Common myeloid progenitor, CD34-positive (primary cell): ENCODE data around the gene RERE.

Experiments used
- CTCF ChIA-PET: fragments of 350-600 bp; sonication (Branson Sonifier 250); formaldehyde crosslinking; loops from one replicate; lab custom pipeline; 2021; ENCODE audit warnings: antibody characterized with exemption; lab: Charles Lee
- POLR2A ChIA-PET: fragments of 350-600 bp; sonication (Branson Sonifier 250); formaldehyde crosslinking; loops from one replicate; lab custom pipeline; 2021; ENCODE audit warnings: antibody characterized with exemption; lab: Charles Lee
- DNase-seq, 3 donors: peaks; one replicate each; pipeline versions ENCODE4 v3.0.0 to v3.0.0-alpha.2; 2013
- H3K27ac ChIP-seq, 2 experiments: 1 replicate in 1 of 2; 2 replicates in 1 of 2; pipeline ENCODE4 v1.7.0; 2013; ENCODE audit warnings: inconsistent platforms in 2 of 2, low read length in 2 of 2, mild to moderate bottlenecking in 2 of 2, low read depth in 1 of 2, moderate library complexity in 1 of 2; ENCODE audit not compliant: severe bottlenecking in 2 of 2, insufficient read depth in 1 of 2, poor library complexity in 1 of 2
- H3K27me3 ChIP-seq, 5 experiments: replicated peaks in 2 of 5; 1 replicate in 3 of 5; 2 replicates in 2 of 5; pipeline versions ENCODE4 v1.6.1 to v1.7.0; 2013; ENCODE audit warnings: low read length in 4 of 5, mild to moderate bottlenecking in 2 of 5, moderate library complexity in 2 of 5, inconsistent platforms in 1 of 5; ENCODE audit not compliant: insufficient read depth in 5 of 5, control insufficient read depth in 4 of 5
- H3K36me3 ChIP-seq, 4 experiments: 1 replicate in 2 of 4; 2 replicates in 2 of 4; pipeline versions ENCODE4 v1.6.1 to v1.7.0; 2013; ENCODE audit warnings: low read length in 3 of 4, control low read depth in 1 of 4, mild to moderate bottlenecking in 1 of 4; ENCODE audit not compliant: control insufficient read depth in 4 of 4, insufficient read depth in 4 of 4
- H3K4me1 ChIP-seq, 4 experiments: 1 replicate in 3 of 4; 2 replicates in 1 of 4; pipeline versions ENCODE4 v1.6.1 to v1.7.1; 2013; ENCODE audit warnings: low read length in 3 of 4, mild to moderate bottlenecking in 3 of 4, control low read depth in 1 of 4, inconsistent platforms in 1 of 4, moderate library complexity in 1 of 4; ENCODE audit not compliant: control insufficient read depth in 4 of 4, insufficient read depth in 4 of 4; ENCODE audit errors: control extremely low read depth in 1 of 4
- H3K4me3 ChIP-seq, 7 experiments: 1 replicate in 4 of 7; 2 replicates in 3 of 7; pipeline versions ENCODE4 v1.5.1 to v1.7.0; 2013; ENCODE audit warnings: mild to moderate bottlenecking in 7 of 7, low read length in 6 of 7, moderate library complexity in 6 of 7, inconsistent platforms in 2 of 7, low read depth in 2 of 7, control low read depth in 1 of 7; ENCODE audit not compliant: insufficient read depth in 4 of 7, control insufficient read depth in 1 of 7; ENCODE audit errors: extremely low read depth in 1 of 7
- H3K9me3 ChIP-seq, 5 experiments: 1 replicate in 4 of 5; 2 replicates in 1 of 5; pipeline versions ENCODE4 v1.6.1 to v1.7.1; 2013; ENCODE audit warnings: low read length in 4 of 5, mild to moderate bottlenecking in 2 of 5, inconsistent platforms in 1 of 5, low read depth in 1 of 5, moderate library complexity in 1 of 5; ENCODE audit not compliant: control insufficient read depth in 4 of 5, insufficient read depth in 2 of 5; ENCODE audit errors: control extremely low read depth in 1 of 5
- WGBS: methylation state at CpG from one replicate; pipeline ENCODE4 v1.1.5; 2013; ENCODE audit not compliant: insufficient coverage; 5-methylcytosine and 5-hydroxymethylcytosine counted together

Gene RERE

DNA sequence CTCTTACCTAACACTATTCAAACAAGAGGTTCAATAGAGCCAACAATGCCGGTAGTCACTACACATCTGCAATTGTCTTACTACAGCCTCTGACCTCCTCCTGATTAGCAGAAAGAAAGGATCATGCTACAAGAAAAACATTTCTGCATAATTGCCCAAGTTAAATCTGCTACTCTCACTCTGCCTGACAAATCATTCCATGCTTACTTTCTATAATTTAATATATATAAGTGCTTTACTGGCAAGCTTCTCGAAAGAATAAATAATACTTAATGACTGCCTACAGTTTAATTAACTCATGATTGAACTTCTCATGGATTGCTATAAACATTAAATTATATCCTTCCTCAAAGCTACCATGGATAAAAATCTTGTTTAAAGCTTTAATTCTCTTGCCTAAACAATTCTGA is 343.5 kb downstream of the RERE start:
- no peak overlapping the region for H3K4me3 ChIP-seq
- H3K4me1 ChIP-seq = peaks cover 10 to 16% (median 10%) of the 10 kb centered on the region in 4 experiments
- H3K27ac ChIP-seq = no peak overlapping the region
- no peaks in the 10 kb centered on the region for H3K9me3 ChIP-seq
- CTCF ChIA-PET = interaction anchor here (0.9 to 1.2 kb wide), 3 partner anchors 9 to 253 kb away, joined by 3 to 4 read pairs (median 3); no protein-coding TSS in a partner anchor
- no peaks in the 10 kb centered on the region for H3K36me3 ChIP-seq
- POLR2A ChIA-PET = no interaction called here
- WGBS = 100% methylated on average over 1 of the region's 2 CpGs
- no peaks in the 10 kb centered on the region for H3K27me3 ChIP-seq
- no peak for DNase-seq

DNA sequence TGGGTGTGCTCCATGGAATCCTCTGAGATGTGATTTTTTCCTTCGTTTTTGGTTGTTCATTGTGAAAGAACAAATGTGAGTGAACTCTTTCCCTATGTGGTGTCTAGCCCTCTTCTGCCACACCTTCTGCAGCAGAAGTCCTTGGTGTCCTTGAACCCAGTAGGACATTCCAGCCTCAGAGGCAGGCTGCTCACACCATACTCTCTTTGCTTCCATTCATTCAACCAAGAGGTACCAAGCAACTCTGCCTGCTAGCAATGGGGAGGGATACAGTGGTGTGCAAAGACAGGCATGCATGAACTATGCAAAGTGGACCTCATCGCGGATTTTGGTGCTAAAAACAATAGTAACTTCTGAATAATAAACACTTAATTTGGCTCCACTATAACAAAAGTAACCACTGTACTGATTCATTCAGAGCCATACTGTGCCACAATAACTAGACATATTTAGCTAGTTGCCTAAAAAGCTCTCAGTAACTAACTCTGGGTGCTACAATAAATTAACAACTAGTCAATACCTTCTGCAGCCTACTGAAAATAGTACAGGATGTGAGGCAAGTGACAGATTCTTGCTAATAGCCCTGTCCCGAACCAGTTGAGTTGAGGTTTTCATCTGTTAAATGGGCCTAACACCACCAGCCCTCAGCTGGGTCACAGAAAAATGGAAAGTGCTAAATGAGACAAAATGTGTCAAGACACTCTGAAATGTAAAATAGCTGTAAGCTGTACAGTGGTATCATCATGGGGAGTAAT is 344.1 kb downstream of the RERE start:
- POLR2A ChIA-PET = no interaction called here
- CTCF ChIA-PET = interaction anchor here (0.9 to 1.2 kb wide), 3 partner anchors 8 to 253 kb away, joined by 3 to 4 read pairs (median 3); no protein-coding TSS in a partner anchor
- Histone ChIP-seq H3K9me3 (no peaks in the 10 kb centered on the region), H3K27me3 (no peaks in the 10 kb centered on the region), H3K4me3 (no peak overlapping the region), H3K36me3 (no peaks in the 10 kb centered on the region), H3K4me1 (peaks cover 10 to 16% (median 10%) of the 10 kb centered on the region in 4 experiments), H3K27ac (no peak overlapping the region)
- no peak for DNase-seq
- 95% methylated on average over 2 of the region's 4 CpGs for WGBS

DNA sequence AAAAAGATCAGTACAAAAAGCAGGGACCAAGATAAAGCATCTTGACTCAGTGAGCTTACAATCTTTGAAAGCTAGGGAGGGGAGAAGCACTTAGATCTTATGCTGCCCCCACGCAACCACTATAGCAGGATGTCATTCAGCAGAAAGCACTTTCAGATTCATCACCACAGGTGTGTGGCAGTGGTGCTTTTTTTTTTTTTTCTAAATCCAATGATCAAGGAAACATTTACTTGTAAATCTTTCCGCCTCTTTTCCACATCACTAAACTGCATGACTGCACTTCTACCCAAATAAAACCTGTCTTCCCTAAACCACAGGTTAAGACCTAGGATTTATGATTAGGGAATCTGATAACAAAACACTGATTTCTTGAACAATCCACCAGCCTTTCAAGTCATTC is 344.8 kb downstream of the RERE start:
- Histone ChIP-seq H3K4me3 (no peak overlapping the region), H3K36me3 (no peaks in the 10 kb centered on the region), H3K27ac (no peak overlapping the region), H3K27me3 (no peaks in the 10 kb centered on the region), H3K9me3 (no peaks in the 10 kb centered on the region), H3K4me1 (peaks cover 9 to 13% (median 10%) of the 10 kb centered on the region in 4 experiments)
- 100% methylated on average over 1 of the region's 2 CpGs for WGBS
- DNase-seq = no peak
- ChIA-PET POLR2A (no interaction called here), CTCF (interaction anchor here (1.4 kb wide), 1 partner anchor 16 kb away, joined by 4 read pairs; no protein-coding TSS in a partner anchor)

DNA sequence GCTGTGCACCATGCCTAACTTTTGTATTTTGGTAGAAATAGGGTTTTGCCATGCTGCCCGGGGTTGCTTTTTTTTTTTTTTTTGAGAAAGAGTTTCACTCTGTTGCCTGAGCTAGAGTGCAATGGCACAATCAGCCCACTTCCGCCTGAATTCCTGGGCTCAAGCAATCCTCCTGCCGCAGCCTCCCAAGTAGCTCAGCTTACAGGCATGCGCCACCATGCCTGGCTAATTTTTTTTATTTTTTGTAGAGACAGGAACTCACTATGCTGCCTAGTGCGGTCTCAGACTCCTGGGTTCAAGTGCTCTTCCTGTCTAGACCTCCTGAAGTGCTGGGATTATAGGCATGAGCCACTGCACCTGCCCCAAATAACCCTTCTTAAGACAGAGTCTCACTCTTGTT is 346.0 kb downstream of the RERE start:
- Histone ChIP-seq H3K4me3 (no peak overlapping the region), H3K4me1 (peaks cover 6 to 14% (median 9%) of the 10 kb centered on the region in 4 experiments), H3K36me3 (no peaks in the 10 kb centered on the region), H3K27ac (no peak overlapping the region), H3K9me3 (no peaks in the 10 kb centered on the region), H3K27me3 (no peaks in the 10 kb centered on the region)
- ChIA-PET CTCF (interaction anchor here (1.4 kb wide), 1 partner anchor 15 kb away, joined by 4 read pairs; no protein-coding TSS in a partner anchor), POLR2A (no interaction called here)
- DNase-seq = no peak
- 100% methylated on average over 4 of the region's 5 CpGs for WGBS

DNA sequence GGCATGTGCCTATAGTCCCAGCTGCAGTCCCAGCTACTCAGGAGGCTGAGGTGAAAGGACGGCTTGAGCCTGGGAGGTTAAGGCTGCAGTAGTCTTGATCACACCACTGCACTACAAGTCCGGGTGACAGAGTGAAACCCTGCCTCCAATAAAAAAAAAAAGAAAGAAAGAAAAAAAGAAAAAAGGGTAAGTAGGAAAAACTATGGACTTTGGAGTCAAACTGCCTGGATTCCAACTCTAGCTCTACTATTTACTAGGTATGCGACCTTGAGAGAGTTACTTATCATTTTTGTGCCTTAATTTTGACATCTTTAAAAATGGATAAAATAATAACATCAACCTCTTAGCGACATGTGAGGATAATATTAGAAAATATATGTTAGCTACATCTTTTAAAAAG is 348.7 kb downstream of the RERE start:
- no peak overlapping the region for H3K4me3 ChIP-seq
- CTCF ChIA-PET = interaction anchor here (0.9 to 1.5 kb wide), 4 partner anchors 14 to 381 kb away, joined by 3 to 4 read pairs (median 4); no protein-coding TSS in a partner anchor
- POLR2A ChIA-PET = interaction anchor here (0.6 to 1.3 kb wide), 3 partner anchors 9 to 34 kb away, joined by 3 read pairs; no protein-coding TSS in a partner anchor

DNA sequence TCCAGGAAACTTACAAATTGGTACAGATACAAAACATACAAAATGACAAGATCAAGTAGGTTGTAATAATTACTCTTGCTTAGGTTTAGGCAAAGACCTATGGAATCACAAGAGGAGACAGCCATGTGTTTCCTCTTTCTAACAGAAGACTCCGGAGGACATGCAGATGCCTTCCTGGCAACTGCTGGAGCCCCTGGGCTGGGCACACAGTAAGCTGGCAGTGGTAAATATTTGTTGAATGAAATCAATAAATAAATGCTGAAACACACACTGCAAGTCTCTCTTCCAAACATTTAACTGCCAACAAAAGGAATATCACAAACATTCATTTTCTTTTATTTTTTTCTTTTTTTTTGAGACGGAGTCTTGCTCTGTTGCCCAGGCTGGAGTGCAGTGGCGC is 350.1 kb downstream of the RERE start:
- Histone ChIP-seq H3K4me3 (no peak overlapping the region), H3K9me3 (no peaks in the 10 kb centered on the region), H3K4me1 (peaks cover 13 to 47% (median 35%) of the 10 kb centered on the region in 4 experiments), H3K27me3 (no peaks in the 10 kb centered on the region), H3K36me3 (peaks cover 0 to 14% (median 4%) of the 10 kb centered on the region in 4 experiments), H3K27ac (no peak overlapping the region)
- WGBS = 17% methylated on average over 1 of the region's 3 CpGs
- CTCF ChIA-PET = no interaction called here
- no peak for DNase-seq
- POLR2A ChIA-PET = no interaction called here

More for the DNA sequence above, 348.7 kb downstream of the RERE start:
- Histone ChIP-seq H3K9me3 (no peaks in the 10 kb centered on the region), H3K27me3 (no peaks in the 10 kb centered on the region), H3K27ac (no peak overlapping the region), H3K4me1 (peaks cover 3 to 33% (median 23%) of the 10 kb centered on the region in 4 experiments), H3K36me3 (peaks cover 0 to 12% (median 4%) of the 10 kb centered on the region in 4 experiments)
- WGBS = 100% methylated on average over 1 of the region's 4 CpGs
- no peak for DNase-seq

DNA sequence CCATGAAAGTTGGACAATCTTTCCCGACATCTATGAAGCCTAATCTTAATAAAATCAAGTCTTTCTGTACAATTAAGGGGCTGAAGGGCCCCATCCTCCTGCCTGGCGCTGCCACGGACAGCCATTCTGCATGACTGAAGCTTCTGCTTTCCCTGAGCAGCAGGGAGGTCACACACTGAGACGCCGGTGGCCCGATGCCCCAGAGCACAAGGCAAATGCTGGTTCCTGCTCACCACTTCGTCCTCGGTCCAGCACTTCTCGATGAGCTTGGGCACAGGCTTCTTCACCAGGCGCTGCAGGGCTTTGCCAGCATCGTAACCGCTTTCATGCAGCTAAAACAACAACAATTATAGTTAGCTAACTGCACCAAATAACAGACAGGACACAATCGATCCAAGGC is 351.7 kb downstream of the RERE start:
- DNase-seq = peak in 1 of 3 donors; percentile 20
- POLR2A ChIA-PET = interaction anchor here (1.4 kb wide), 1 partner anchor 43 kb away, joined by 3 read pairs; no protein-coding TSS in a partner anchor
- Histone ChIP-seq H3K27ac (no peak overlapping the region), H3K9me3 (no peaks in the 10 kb centered on the region), H3K36me3 (peaks cover 2 to 14% (median 4%) of the 10 kb centered on the region in 4 experiments), H3K4me3 (no peak overlapping the region), H3K27me3 (no peaks in the 10 kb centered on the region), H3K4me1 (peaks cover 13 to 57% (median 36%) of the 10 kb centered on the region in 4 experiments)
- CTCF ChIA-PET = interaction anchor here (0.7 to 1.8 kb wide), 8 partner anchors 8 to 383 kb away, joined by 3 to 7 read pairs (median 3); no protein-coding TSS in a partner anchor
- WGBS = 85% methylated on average over 13 of the region's 13 CpGs
